NK-92 treated with Interleukin-12 subunit alpha and Interleukin-12 subunit beta, amount 100 ng/mL, for 24 hours (cell line): ENCODE data around the gene VAV2.

Experiments
- DNase-seq: peaks from one replicate; lab custom pipeline; 2025; lab: John Stamatoyannopoulos, UW

VAV2 gene

GRCh38 chr9:133851693-133852092 lies 140.4 kb downstream of the VAV2 start:
- DNase-seq, result no peak

GRCh38 chr9:133850937-133851336 lies 141.2 kb downstream of the VAV2 start:
- no peak for DNase-seq

DNA sequence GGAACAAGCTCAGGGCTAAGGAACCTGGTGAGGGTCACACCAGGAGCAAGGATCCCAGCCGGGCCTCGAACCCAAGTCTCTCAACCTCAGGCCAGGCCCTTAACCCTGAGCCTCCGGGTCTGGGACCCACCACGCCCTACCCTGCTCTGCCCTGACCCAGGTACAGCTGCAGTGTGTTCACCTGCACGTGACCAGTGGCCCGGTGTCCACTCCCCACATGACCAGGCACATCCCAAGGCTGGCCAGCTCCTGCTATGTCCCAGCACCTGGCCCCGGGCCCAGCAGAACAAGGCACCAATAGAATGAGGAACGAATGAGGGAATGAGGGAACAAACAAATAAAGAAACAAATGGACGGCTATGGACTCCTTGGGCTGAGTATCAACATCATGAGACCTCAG lies 142.0 kb downstream of the VAV2 start:
- DNase-seq, result no peak

DNA sequence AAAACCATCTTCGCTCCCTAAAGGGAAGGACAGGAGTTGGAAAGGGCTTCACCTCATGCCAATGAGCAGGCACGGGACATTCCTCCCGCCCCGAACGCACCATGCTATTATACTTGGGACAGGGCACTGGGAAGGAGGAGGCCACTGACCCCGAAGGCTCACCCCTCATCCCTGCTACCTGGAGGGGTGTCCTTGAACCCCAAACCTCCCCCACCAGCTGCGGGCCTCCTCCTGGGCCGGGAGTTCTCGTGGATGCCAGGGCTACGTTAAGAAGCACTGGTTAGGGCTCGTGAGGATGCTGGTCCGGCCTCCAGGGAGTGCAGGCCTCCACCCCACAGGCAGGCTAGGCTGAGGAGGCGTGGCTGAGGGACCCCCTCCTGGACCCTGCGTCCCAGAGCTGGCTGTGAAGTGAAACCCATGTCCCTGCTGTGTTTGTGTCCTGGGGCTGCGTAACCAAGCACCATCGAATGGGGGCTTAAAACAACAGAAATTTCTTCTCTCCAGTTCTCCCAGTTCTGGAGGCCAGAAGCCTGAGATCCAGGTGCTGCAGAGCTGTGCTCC lies 142.9 kb downstream of the VAV2 start:
- no peak for DNase-seq

DNA sequence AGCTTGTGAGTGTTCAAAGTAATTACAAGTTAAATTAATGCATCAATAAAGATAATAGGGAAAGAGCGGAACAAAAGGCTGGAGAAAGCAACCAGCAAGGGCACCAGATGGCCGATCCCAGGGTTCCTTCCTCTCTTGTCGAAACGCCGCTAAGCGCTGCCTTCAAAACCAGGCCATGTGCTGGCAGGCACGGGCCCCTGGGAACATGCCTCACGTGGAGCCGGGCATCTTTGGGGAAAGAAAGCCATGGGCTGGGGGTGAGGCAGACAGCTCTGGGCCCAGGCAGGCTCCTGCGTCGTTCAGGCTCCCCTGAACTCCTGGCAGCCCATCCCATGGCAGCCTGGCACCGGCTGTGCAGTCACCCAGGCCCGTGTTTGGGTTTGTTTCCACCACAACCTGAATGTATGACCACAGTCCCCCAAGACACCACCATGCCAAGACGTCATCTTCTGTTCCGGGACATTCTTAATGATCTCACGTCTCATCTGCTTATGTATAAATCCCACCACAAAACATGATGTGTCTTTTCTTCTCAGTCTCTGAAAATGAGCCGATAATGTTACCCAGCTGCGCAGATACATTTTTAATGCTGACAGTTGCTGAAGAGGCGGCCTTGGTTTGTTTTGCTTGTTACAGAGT lies 143.5 kb downstream of the VAV2 start:
- no peak for DNase-seq

GRCh38 chr9:133846483-133847090 lies 145.5 kb downstream of the VAV2 start:
- no peak for DNase-seq

GRCh38 chr9:133845440-133845839 lies 146.7 kb downstream of the VAV2 start:
- DNase-seq, result no peak

GRCh38 chr9:133844881-133845410 lies 147.2 kb downstream of the VAV2 start:
- no peak for DNase-seq

DNA sequence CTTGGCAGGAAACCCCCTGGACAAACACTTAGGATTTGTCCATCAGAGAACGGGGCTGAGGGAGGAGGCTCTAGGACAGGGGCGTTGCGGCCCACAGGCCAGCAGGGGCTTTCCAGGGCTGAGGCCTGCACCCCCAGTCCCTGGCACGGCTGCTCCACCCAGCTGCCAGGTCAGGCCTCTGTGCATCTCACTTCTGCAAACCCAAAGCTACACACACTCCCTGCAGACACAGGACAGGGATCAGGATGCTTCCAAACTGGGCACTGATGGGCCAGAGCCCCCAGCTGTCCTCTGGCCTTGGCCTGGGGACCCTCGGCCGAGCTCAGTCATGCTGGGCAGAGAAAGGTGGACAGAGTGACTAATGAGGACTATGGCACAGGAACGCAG lies 147.7 kb downstream of the VAV2 start:
- DNase-seq, result no peak

DNA sequence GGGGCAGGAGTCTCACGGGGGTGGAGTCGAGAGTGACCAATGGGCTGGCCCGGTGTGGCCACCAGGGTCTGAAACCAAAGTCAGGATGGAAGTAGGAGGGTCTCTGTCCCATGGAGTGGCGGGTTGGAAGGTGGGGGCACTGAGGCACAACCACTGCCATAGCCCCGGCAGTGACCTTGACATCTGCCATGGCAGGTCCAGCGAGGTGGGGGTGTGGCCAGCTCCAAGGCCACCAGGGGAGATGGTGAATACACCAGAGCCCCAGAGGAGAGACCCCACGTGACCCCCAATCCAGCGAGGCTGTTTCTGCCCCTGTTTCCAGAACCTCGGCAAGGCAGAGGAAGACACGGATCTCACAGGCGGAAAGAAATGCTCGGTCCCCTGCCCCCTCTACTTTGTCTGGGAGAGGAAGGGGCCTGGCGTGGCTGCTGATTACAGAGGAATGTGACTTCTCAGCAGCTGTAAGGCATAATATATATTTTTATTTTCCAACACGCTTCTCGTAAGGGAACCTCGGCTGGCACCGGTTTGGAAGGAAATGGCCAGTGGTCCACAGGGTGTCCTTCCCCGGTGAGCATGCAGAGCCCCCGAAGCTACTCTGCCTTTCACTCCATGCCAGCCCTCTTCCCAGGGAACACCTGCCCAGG lies 148.2 kb downstream of the VAV2 start:
- no peak for DNase-seq

GRCh38 chr9:133843250-133843649 lies 148.9 kb downstream of the VAV2 start:
- DNase-seq, result no peak

- no peak for DNase-seq
These were observed 149.3 kb downstream of the VAV2 start for GRCh38 chr9:133842721-133843227.

GRCh38 chr9:133842174-133842573 lies 149.9 kb downstream of the VAV2 start:
- DNase-seq, result no peak

- DNase-seq, result no peak
These were observed 150.8 kb downstream of the VAV2 start for GRCh38 chr9:133841167-133841812.

DNA sequence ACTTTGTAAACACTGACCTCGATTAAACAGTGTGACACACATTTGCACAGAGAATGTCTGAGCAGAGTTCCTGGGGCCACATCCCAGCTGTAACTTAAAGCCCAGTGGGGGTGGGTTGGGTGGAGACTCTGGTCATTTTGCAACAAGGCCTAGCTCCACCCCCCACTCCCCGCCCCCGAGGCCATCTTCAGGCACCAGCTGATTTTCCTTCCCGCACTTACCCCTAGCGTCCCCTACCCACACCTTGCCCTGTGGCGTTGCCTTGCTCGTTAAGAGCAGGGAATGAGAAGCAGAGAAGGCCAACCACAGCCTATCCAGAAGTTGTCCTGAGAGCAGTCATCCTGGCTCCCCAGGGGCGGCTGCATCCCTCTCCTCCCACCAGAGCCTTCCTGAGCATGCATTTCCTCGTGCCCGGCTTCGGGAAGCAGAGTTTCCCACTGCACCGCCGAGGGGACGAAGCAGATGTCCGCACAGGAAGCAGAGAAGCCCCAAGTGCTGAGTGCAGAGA lies 152.2 kb downstream of the VAV2 start:
- DNase-seq, result no peak

DNA sequence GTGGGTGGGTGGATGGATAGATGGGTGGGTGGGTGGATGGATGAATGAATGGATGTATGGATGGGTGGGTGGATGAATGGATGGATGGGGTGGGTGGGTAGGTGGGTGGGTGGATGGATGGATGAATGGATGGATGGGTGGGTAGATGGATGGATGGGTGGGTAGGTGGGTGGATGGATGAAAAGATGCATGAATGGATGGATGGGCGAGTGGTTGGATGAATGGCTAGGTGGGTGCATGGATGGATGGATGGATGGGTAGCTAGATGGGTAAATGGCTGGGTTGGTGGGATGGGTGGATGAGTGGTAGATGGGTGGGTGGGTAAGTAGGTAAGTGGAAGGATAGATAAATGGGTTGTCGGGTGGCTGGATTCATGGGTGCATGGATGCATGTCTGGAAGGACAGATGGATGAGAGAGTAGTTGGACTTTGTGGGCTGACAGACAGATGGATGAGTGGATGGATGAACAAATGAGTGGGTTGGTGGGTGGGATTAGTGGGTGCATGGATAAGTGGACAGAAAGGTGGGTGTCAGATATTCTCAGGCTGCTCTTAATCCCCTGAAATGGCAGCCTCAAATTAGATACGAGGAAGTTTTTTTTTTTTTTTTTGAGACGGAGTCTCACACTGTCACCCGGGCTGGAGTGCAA lies 153.1 kb downstream of the VAV2 start:
- no peak for DNase-seq

DNA sequence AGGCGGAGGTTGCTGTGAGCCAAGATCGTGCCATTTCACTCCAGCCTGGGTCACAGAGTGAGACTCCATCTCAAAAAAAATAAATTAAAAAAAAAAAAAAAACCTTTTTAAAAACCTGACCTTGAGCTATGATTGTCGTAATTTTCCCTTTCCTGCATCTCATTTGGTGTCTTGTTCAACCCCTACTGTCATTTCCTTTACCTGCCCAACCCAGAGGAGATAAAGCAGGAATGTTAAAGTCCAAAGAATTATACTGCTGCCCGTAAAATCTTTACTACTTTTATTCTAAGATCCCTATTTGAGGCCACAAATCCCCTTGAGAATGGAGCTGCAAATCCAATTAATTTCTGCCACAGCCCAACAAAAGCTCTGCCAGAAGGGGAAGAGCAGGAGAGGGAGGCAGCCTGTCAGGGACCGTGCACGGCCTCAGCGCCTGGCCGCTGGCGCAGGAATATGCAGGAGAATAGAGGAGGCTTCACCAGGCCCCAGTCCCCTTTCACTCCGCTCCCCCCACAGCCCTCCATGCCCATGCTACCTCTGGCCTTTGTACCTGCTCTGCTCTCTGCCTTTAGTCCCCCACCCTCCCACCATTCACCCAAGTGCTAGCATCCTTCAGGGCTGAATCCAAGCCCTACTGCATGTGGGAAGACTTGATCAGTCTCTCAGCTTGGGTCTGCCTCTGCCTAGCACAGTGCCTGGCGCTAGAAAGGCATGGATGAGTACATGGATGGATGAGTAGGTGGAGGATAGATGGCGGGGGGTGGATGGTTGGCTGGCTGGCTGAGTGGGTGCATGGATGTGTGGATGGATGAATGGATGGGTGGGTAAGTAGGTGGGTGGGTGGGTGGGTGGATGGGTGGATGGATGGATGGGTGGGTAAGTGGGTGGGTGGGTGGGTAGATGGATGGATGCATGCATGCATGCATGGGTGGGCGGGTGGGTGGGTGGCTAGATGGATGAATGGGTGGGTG lies 154.2 kb downstream of the VAV2 start:
- DNase-seq, result no peak

- no peak for DNase-seq
These were observed 155.3 kb downstream of the VAV2 start for GRCh38 chr9:133836818-133837217.

- no peak for DNase-seq
These were observed 155.9 kb downstream of the VAV2 start for GRCh38 chr9:133836001-133836758.
